ENCODE results near the gene YEATS2.

YEATS2 gene

DNA sequence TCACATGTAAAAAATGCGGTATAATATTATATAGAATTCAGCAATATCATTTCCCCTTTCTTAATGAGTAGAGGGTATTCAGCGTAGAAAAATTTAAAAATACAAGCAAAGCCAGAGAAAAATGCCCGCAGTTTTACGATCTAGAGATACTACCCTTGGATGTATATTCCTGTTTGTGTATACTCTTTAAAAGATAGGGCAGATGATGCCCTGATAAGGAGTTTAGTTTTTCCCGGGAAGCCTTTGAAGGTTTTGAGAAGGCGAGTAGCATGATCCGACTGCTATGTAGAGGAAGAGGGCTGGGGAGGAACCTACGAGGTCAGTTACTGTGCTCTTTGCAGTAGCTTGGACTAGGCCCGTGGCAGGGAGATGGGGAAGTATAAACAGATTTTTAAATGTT lies 1.2 kb downstream of the YEATS2 start:
- TF ChIP-seq, protein P1, sequence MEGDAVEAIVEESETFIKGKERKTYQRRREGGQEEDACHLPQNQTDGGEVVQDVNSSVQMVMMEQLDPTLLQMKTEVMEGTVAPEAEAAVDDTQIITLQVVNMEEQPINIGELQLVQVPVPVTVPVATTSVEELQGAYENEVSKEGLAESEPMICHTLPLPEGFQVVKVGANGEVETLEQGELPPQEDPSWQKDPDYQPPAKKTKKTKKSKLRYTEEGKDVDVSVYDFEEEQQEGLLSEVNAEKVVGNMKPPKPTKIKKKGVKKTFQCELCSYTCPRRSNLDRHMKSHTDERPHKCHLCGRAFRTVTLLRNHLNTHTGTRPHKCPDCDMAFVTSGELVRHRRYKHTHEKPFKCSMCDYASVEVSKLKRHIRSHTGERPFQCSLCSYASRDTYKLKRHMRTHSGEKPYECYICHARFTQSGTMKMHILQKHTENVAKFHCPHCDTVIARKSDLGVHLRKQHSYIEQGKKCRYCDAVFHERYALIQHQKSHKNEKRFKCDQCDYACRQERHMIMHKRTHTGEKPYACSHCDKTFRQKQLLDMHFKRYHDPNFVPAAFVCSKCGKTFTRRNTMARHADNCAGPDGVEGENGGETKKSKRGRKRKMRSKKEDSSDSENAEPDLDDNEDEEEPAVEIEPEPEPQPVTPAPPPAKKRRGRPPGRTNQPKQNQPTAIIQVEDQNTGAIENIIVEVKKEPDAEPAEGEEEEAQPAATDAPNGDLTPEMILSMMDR (IDR thresholded peaks at IDR 0.05) = no peak

DNA sequence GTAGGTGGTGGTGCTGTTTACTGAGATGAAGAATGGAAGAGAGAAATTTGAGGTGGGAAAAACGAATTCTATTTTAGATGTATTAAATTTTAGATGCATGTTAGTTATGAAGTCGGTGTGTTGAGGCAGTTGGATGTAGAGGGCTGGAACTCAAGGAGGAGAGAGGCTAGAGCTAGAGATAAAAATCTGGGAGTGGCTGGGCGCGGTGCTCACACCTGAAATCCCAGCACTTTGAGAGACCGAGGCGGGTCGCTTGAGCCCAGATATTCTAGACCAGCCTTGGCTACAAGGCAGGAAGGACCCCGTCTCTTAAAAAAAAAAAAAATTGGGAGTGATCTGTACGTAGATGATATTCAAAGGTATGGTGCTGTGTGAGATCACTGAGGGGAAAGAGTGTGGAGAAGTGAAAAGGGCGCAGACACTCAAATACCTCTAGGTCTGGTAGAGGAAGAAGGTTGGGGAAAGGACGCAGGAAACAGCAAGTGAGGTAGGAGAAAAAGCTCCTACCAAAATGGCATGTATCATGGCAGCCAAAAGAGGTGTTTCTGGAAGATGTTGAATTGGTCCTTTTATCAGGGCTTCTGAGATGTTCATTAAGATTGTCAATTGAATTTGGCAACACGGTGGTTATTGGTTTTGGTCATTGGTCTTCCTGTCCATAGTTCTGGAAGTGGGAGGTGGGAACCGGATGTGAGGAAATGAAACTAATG lies 1.8 kb downstream of the YEATS2 start:
- TF ChIP-seq, protein P1 (IDR thresholded peaks at IDR 0.05) = no peak

DNA sequence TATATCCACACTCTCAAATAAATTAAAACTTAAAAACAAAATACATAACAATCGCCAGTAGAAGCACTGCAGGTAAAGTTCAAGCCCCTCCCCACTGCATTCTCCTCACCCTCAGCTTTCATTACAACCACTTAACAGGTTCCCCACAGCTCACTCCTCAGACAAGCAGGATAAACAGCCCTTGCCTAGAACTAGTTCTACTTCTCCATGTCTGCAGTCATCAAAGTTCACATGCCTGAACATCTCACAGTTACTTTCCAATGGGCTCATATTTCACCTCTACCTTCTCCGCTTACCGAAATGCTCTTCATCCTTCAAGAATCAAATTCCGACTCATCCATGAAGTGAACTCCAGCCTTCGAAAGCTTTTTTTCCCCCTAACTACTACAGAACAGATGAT lies 4.1 kb downstream of the YEATS2 start:
- TF ChIP-seq, protein P1 (IDR thresholded peaks at IDR 0.05) = no peak

DNA sequence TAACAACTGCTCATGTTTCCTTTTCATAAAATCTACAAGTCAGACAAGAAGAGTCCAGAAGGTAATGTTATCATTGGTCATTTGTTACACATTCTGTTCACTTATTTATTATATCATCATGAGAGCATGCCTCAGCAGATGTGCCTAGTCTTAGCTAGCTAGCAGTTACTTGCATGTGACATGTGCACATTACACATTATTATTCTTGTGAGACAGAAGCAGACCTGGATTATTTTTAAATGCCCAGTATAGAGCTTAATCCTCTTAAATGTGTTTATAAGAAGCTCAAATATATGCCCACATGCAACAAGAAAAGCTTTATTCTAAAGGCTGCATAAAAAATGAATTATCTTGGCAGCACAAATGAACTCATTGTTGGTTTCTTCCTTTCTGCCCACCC lies 12.6 kb downstream of the YEATS2 start:
- TF ChIP-seq, protein P1 (IDR thresholded peaks at IDR 0.05) = no peak

DNA sequence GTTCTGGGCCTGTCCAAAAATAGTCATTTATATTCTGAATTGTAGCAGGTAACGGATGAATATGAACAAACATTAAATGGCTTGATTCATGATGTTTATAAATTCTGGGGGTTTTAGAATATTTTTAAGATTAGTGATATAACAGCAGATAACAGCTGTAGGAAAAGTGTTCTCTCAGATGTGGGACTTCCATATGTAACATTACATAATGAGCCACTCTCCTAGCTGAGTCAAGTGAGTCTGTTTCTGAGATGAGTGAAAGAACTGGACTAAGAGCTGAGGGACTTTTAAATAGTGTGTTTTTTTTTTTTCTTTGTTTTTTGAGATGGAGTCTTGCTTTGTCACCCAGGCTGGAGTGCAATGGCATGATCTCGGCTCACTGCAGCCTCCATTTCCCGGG lies 13.9 kb downstream of the YEATS2 start:
- TF ChIP-seq, protein P1 (IDR thresholded peaks at IDR 0.05) = no peak

DNA sequence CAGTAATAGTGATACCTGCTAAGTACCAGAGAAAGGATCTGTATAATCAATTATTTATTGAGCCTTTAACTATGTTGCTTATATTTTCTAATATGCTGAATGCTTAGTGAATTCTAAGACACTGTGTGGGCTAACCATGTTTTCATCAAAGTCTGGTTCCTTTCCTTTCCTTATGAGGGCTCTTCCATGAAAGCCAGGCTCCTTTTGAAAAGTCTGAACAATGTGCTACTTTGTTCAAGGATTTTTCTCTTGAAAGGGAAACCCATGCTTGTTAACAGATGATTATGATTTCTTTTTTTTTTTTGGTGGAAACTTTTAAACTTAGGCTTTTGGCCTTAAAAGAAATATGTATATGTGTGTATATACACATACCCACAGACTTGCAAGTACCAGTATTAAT lies 17.0 kb downstream of the YEATS2 start:
- TF ChIP-seq, protein P1 (IDR thresholded peaks at IDR 0.05) = no peak

DNA sequence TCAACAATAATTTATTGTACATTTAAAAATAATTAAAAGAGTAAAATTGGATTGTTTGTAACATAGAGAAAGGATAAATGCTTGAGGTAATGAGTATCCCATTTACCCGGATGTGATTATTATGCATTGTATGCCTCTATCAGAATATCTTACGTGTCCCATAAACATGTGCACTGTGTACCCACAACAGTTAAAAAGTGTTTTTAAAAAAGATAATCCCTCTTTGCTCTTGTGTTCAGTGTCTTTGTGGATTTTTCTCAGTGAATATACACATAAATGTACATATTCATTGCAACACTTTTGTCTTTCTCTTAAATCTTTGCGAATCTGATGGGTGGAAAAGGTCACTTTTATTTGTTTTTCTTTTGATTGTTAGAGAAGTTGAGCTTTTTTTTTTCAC lies 20.4 kb downstream of the YEATS2 start:
- TF ChIP-seq, protein P1 (IDR thresholded peaks at IDR 0.05) = no peak

DNA sequence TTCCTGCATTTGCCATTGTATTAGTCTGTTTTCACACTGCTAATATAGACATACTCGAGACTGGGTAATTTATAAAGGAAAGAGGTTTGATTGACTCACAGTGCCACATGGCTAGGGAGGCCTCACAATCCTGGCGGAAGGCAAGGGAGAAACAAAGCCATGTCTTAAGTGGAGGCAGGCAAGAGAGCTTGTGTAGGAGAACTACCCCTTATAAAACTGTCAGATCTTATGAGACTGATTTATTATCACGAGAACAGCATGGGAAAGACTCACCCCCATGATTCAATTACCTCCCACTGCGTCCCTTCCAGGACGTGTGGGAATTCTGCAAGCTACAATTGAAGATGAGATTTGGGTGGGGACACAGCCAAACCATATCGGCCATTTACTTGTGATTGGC lies 27.8 kb downstream of the YEATS2 start:
- TF ChIP-seq, protein P1 (IDR thresholded peaks at IDR 0.05) = no peak

Measured in LNCAP (cell line).